ENCODE data around the gene USP28.
"Not testable (repeated sequence)": the region's sequence is repeated elsewhere in the genome, so short reads cannot be mapped to it uniquely, and the experiment has no call there.

The USP28 gene

DNA sequence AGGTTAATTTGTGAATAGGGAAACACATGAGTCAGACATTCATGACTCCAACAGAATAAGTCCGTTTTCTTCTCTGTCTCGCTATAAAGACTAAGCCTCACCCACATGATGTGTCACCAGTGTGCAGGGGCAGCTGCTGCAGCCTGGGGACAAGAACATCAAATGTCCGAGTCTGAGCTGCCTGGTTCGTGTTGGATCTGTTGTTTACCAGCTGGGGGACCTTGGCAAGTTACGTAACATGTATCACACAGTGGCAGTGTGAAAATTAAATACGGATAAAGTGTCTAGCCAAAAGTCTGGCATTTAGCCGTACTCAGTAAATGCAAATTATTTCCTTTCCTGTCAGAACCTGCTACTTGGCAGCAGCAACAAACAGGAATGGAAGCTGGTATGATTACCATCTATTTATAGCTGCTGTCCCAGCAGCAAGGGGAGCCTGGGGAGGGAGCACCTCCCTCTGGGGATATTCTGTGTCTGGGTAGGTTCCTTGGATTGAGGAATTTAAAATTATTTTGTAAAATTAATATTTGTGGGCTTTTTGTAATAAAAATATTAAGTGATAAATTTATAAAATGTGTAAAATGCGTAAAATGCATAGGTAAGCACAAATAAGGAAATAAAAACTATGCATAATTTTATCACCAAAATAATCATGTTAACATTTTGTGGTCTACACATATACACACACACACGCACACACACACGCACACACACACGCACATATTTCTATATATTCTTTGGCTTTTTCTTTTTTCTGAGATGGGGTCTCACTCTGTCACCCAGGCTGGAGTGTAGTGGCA lies 97.1 kb downstream of the USP28 start:
- DNase-seq (ENCODE audit: low read depth, low spot score) = no peak

DNA sequence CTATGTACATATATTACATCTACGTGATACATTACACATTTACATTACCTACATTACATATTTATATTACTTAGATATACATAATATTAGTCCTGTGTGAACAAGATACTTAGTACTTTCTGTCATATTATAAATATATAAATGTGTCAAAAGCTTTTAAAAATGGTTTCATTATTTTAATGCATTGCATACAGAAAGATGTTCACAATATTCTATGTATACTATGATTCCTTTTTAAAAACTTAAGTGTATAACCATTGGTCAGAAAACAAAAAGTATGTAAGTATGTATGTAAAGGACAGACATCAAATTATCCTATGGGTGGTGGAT lies 101.2 kb downstream of the USP28 start:
- DNase-seq (ENCODE audit: low read depth, low spot score) = no peak

DNA sequence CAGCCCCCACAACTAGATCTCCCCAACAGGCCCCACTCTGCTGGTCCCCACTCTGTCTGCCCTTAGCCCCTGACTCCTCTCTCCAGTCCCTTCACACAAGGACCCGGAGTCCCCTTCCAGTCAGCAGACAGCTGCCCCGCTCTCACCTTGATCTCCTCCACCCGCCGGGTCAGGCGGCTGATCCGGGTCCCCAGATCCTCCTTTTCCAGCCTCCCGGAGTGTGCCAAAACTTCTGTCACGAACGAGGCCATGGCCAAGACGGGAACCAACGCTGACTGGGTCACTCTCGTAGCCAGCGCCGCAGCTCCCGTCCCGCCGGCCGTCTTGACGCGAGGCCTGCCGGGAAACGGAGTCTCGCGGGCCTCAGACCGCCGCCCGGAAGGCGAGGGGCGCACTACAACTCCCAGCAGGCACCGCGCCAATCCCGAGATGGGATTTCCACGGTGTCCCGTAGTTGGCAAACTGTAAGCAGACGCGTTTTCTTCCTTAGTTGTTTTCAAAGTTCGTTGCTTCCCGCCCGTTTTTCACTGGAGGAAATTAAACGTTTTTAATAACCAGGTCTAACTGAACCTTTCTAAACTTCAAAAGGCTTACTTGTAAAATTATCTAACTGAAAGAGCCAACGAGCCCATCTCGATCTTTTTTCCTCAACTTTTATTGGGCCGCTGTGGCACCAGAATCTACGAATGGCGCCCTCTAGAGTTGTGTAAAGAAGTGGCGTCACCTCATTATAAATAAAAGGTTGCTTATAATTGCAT lies 101.8 kb downstream of the USP28 start, which contains the start of gene ZW10:
Gene ZW10, minus strand, starts transcription at position 277 of the 758 bp plus-strand sequence. Its CDS starts 26 bp downstream, at position 251.
- peak; percentile 93 for DNase-seq (ENCODE audit: low read depth, low spot score)

DNA sequence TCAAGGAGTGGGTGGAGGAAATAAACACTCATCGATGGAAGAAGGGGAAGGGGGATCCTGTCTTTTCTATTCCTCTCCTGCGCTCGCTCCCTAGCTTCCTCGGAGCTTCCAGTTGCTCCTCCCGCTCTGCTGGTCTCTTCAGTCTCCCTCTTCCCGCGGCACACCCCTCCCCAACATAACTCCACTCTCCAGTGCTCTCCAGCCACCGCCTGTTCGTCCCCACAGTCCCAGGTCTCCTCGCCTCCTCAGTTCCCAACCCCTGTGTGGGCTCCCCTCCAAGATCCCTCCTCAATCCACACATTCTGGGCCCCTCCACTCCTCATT lies 102.3 kb downstream of the USP28 start:
- no peak for DNase-seq (ENCODE audit: low read depth, low spot score)

DNA sequence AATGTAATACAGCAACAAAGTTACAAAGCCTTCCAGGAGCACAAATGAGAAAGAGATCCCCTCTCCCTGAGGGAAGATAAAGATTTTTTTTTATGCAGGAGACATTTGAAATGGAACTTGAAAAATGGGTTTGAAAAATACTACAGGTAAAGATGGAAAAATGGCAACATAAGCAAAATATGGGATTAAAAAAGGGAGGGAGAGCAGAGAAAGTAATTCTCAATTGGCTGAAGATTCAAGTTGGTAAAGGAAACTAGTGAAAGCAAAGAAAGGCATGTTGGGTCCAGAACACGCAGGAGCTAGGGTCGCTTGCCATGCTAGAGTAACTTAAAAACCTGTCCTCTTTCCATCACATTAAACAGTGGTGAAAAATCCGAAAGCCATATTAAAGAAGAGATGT lies 103.4 kb downstream of the USP28 start:
- no peak for DNase-seq (ENCODE audit: low read depth, low spot score)

DNA sequence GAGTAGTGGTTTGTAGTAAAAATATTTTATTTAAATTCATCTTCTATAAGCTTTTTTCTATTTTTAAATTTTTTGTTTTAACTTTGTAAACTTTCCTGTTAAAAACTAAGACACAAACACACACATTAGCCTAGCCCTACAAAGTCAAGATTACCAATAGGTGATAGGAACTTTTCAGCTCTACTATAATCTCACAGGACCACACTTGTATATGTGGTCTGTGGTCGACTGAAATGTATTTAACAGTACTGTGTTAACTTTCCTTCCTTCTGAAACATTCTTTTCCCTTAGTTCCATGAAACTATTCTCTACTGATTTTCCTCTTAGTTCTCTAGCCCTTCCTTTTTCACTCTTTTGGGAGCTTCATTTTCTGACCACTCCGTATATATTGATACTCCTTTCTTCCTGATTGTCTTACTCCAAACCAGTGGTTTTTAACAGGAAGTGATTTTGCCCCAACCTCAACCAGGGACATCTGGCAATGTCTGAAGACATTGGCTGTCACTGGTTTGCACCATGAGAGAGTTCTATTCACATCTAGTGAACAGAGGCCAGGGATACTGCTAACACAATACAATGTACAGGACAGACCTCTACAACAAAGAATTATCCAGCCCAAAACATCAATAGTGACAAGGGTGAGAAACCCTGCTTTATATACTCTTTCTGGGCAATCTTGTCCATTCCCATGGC lies 110.7 kb downstream of the USP28 start:
- DNase-seq (ENCODE audit: low read depth, low spot score) = no peak

DNA sequence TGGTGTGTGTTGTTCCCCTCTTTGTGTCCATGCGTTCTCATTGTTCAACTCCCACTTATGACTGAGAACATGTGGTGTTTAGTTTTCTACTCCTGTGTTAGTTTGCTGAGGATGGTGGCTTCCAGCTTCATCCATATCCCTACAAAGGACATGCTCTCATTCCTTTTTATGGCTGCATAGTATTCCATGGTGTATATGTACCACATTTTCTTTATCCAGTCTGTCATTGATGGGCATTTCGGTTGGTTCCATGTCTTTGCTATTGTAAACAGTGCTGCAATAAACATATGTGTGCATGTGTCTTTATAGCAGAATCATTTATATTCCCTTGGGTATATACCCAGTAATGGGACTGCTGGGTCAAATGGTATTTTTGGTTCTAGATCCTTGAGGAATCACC lies 112.3 kb downstream of the USP28 start:
- not testable (repeated sequence) for DNase-seq (ENCODE audit: low read depth, low spot score)

DNA sequence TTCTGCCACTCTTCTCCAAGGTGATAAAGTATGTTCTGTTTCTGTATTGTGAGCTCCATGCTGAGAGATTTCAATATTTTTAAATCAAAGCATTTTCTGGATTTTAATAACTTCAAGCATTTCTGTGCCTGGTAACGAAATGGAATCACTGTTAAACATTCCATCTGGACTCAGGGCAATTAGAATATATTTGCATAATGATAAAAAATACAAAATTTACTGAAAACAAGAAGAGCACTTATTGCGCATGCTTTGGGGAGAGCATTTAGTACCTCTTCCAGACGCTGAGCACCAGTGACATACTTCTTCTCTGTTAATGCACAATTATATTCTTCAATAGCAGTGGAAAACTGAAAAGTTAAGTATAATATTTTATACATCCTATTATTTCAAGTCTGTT lies 115.1 kb downstream of the USP28 start:
- no peak for DNase-seq (ENCODE audit: low read depth, low spot score)

DNA sequence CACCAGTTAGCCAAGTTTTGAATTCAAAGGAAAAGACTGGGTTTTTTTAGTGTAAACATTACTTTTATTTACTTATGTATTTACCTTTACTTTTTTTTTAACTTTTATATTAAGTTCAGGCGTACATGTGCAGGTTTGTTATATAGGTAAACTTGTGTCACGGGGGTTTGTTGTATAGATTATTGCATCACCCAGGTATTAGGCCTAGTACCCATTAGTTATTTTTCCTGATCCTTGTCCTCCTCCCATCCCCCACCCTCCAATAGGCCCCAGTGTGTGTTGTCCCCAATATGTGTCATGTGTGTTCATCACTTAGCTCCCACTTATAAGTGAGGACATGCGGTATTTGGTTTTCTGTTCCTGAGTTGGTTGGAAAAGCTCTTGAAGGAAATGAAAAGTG lies 122.4 kb downstream of the USP28 start:
- no peak for DNase-seq (ENCODE audit: low read depth, low spot score)

All from brain pericyte (primary cell).